Suprapubic skin (tissue), 4 donors: ENCODE results near the gene CHL1. TPM values are rescaled to one million over a fixed set of nuclear protein-coding genes. Genes with fewer than 3 reads are reported as not detected.

Experiments used
- DNase-seq, 2 donors: peaks; one replicate each; pipeline ENCODE4 v3.0.0-alpha.2; 2019; ENCODE audit warnings: low spot score in 2 of 2
- H3K27ac ChIP-seq: fragments of 200-600 bp; sonication (generic); one replicate; pipeline ENCODE4 v1.5.1; 2019
- H3K27me3 ChIP-seq: fragments of 200-600 bp; sonication (generic); one replicate; pipeline ENCODE4 v1.5.1; 2019
- H3K36me3 ChIP-seq: fragments of 200-600 bp; sonication (generic); one replicate; pipeline ENCODE4 v1.5.1; 2019
- H3K4me1 ChIP-seq: fragments of 200-600 bp; sonication (generic); one replicate; pipeline ENCODE4 v1.5.1; 2019
- H3K4me3 ChIP-seq: fragments of 200-600 bp; sonication (generic); one replicate; pipeline ENCODE4 v1.5.1; 2019; ENCODE audit warnings: mild to moderate bottlenecking
- H3K9me3 ChIP-seq: fragments of 200-600 bp; sonication (generic); one replicate; pipeline ENCODE4 v1.5.1; 2019
- EP300 ChIP-seq: sonication (generic); formaldehyde crosslinking; IDR thresholded peaks from one replicate; pipeline ENCODE4 v1.6.1; 2017; ENCODE audit warnings: antibody characterized with exemption
- POLR2A ChIP-seq, 2 donors: fragments of 450-650 bp; IDR thresholded peaks; one replicate each; pipeline ENCODE4 v1.6.1; 2017; ENCODE audit warnings: antibody characterized with exemption in 2 of 2, mild to moderate bottlenecking in 2 of 2, moderate library complexity in 2 of 2
- POLR2AphosphoS5 ChIP-seq, 3 donors: sonication (generic); formaldehyde crosslinking; IDR thresholded peaks; one replicate each; pipeline ENCODE4 v1.6.1; 2017; ENCODE audit warnings: antibody characterized with exemption in 3 of 3
- WGBS: methylation state at CpG from one replicate; pipeline ENCODE4 v1.1.5; 2018; 5-methylcytosine and 5-hydroxymethylcytosine counted together
- total RNA-seq, 4 donors: library from RNA; depleted of rRNA; stranded (reverse); fragments of >200 nt; gene quantifications; one replicate each; pipeline ENCODE4 v1.1.0, GENCODE V29; 2016
- TF ChIP-seq, protein P1 (sequence below), 2 donors: fragments of 200-600 bp in 1 of 2; fragments of 450-650 bp in 1 of 2; sonication (generic) in 1 of 2; IDR thresholded peaks; one replicate each; pipeline ENCODE4 v1.5.1; 2016 to 2019; ENCODE audit warnings: antibody characterized with exemption in 2 of 2, mild to moderate bottlenecking in 1 of 2, moderate library complexity in 1 of 2

CHL1 gene
- total RNA-seq, 4 donors from 2014 or later: 39.5 to 77.9 (median 60.5) TPM

DNA sequence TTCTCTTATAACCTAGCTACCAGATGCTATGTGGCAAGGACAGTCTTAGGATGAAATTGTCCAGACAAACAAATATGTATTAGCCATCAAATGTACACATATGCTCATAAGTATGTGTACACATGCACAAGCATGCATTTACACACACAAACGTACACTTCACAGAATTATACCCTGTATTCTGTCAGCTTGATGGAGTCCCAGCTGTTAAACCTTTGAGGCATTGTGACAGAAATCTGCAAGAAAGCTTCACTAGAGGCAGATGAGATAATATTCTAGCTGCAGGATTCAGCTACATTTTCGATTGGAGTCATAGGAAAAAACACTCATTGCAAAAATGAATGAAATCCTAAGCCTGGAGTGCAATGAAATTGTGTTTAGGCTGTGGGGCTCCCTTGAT lies 110.6 kb downstream of the CHL1 start:
- no peak for DNase-seq
- no peak for TF ChIP-seq POLR2A (IDR thresholded peaks at IDR 0.05)
- Histone ChIP-seq H3K36me3 (no peaks in the 10 kb centered on the region), H3K27me3 (no peaks in the 10 kb centered on the region), H3K27ac (no peak overlapping the region), H3K4me1 (no peaks in the 10 kb centered on the region), H3K9me3 (no peaks in the 10 kb centered on the region), H3K4me3 (no peak overlapping the region)
- 69% methylated on average over 2 of the region's 2 CpGs for WGBS

DNA sequence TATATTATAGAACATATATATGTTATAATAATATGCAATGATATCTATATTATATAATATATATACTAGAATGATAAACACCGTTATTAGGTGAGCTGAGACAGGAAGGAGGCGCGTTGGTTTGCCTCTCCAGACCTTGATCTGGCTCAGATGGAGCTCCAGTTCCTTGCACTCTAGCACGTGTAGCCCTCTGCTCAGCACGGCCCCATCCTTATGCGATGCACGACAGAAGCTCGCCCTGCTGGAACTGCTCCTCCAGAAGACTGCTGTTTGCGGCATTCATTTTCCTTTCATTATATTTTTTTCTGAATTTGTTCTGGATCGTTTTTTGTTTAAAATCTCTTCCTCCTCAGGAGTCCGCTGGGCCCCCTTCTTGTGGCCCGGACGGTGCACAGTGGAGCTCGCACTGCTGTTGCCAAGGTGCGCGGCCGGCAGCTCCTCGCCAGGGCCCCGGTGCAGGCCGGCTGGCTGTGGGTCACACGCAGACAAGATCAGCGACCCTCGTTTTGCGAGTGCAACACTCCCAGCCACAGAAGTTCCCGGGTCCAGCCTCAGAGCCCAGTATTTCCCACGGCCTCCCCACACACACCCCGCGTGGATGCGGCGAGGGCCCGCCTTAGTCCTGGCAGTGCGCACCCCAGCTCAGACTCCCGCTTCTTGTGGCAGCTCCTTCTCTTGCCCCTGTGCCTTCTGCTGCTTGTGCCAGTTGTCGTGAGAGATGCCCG lies 112.2 kb downstream of the CHL1 start:
- Histone ChIP-seq H3K9me3 (no peaks in the 10 kb centered on the region), H3K4me3 (no peak overlapping the region), H3K4me1 (no peaks in the 10 kb centered on the region), H3K36me3 (no peaks in the 10 kb centered on the region), H3K27me3 (no peaks in the 10 kb centered on the region), H3K27ac (no peak overlapping the region)
- WGBS: 50% methylated on average over 35 of the region's 35 CpGs
- no peak for DNase-seq
- TF ChIP-seq POLR2AphosphoS5 (IDR thresholded peaks at IDR 0.05): no peak
- no peak for TF ChIP-seq POLR2A (IDR thresholded peaks at IDR 0.05)

DNA sequence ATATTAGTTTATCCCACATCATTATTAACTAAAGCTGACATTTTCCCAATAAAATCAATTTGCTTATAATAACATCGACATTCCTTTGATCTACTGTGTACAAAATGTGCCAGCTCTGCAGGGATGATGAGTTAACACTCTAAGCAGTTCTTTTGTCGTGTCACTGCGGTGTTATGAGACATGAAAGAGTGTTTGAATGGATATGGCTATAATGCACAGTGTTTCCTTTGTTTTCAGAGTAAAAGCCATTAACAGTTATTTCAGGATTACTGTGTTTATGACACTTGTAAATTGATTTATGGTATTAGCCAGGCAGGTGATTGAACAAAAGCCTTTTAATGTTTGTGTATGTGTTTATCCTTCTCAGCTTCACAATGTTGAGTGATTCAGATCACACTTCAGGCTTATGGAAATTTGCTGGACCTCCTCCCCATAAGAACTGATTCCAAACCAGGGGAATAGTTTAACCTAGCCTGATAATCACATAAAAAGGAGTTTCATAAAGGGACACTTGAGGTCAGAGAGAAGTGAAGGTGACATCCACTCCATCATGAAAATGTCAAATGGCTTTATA lies 115.7 kb downstream of the CHL1 start:
- WGBS: 61% methylated on average over 3 of the region's 3 CpGs

DNA sequence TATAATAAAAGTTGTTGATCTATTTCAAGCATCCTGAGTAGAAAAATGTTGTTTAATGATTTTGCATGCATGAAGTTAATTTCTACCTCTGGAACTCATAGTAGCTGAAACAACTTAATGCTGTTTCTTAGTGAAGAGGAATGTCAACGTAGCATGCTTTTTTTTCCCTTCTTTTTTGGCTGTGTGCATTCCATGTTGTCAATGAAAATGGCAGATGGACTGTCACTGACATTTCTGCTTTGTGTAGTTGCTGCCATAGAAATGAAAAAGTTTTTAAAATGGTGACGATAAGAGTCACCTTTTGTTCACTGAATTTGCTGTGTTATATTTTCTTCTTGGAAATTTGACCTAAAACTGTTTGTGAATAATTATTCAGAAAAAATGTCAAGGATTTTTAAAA lies 116.3 kb downstream of the CHL1 start:
- 68% methylated on average over 2 of the region's 2 CpGs for WGBS
- no peak for DNase-seq
- H3K27ac ChIP-seq: no peak overlapping the region

More for the DNA sequence above, 115.7 kb downstream of the CHL1 start:
- H3K36me3 ChIP-seq: no peaks in the 10 kb centered on the region
- DNase-seq: no peak
- no peak overlapping the region for H3K27ac ChIP-seq
- TF ChIP-seq POLR2AphosphoS5 (IDR thresholded peaks at IDR 0.05): no peak
- TF ChIP-seq, protein P1, sequence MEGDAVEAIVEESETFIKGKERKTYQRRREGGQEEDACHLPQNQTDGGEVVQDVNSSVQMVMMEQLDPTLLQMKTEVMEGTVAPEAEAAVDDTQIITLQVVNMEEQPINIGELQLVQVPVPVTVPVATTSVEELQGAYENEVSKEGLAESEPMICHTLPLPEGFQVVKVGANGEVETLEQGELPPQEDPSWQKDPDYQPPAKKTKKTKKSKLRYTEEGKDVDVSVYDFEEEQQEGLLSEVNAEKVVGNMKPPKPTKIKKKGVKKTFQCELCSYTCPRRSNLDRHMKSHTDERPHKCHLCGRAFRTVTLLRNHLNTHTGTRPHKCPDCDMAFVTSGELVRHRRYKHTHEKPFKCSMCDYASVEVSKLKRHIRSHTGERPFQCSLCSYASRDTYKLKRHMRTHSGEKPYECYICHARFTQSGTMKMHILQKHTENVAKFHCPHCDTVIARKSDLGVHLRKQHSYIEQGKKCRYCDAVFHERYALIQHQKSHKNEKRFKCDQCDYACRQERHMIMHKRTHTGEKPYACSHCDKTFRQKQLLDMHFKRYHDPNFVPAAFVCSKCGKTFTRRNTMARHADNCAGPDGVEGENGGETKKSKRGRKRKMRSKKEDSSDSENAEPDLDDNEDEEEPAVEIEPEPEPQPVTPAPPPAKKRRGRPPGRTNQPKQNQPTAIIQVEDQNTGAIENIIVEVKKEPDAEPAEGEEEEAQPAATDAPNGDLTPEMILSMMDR (IDR thresholded peaks at IDR 0.05): no peak
- no peak for TF ChIP-seq POLR2A (IDR thresholded peaks at IDR 0.05)
- TF ChIP-seq EP300: no peak
- no peaks in the 10 kb centered on the region for H3K4me1 ChIP-seq
- H3K4me3 ChIP-seq: no peak overlapping the region
- no peaks in the 10 kb centered on the region for H3K27me3 ChIP-seq
- no peaks in the 10 kb centered on the region for H3K9me3 ChIP-seq

DNA sequence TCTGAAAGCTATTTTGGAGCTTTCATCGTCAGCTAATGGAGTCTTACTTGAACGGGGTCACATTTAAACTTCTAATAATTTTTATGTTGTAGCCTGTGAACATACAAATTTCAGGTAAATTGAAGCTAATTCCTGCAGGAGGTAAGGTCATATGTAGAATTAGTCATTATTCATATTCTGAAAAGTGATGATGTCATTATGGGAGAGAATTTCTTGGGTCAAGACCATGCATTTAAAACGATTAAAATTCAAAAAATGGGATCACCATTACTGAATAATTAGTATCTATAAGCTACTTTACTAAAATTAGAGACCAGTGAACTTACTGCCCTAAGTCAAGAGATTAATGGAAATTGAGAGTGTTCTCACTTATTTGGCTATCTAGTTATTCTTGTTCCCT lies 120.4 kb downstream of the CHL1 start:
- Histone ChIP-seq H3K27ac (no peak overlapping the region), H3K9me3 (no peaks in the 10 kb centered on the region), H3K4me1 (no peaks in the 10 kb centered on the region), H3K27me3 (no peaks in the 10 kb centered on the region), H3K36me3 (no peaks in the 10 kb centered on the region), H3K4me3 (no peak overlapping the region)
- no peak for DNase-seq
- TF ChIP-seq POLR2A (IDR thresholded peaks at IDR 0.05) (no peak), POLR2AphosphoS5 (IDR thresholded peaks at IDR 0.05) (no peak), EP300 (no peak)
- TF ChIP-seq, protein P1 (IDR thresholded peaks at IDR 0.05): no peak
- 88% methylated on average over 3 of the region's 3 CpGs for WGBS

More for the DNA sequence above, 116.3 kb downstream of the CHL1 start:
- no peak overlapping the region for H3K4me3 ChIP-seq
- H3K9me3 ChIP-seq: no peaks in the 10 kb centered on the region
- no peaks in the 10 kb centered on the region for H3K36me3 ChIP-seq
- TF ChIP-seq POLR2A (IDR thresholded peaks at IDR 0.05): no peak
- TF ChIP-seq, protein P1 (IDR thresholded peaks at IDR 0.05): no peak
- no peak for TF ChIP-seq POLR2AphosphoS5 (IDR thresholded peaks at IDR 0.05)
- no peak for TF ChIP-seq EP300
- H3K27me3 ChIP-seq: no peaks in the 10 kb centered on the region
- no peaks in the 10 kb centered on the region for H3K4me1 ChIP-seq

DNA sequence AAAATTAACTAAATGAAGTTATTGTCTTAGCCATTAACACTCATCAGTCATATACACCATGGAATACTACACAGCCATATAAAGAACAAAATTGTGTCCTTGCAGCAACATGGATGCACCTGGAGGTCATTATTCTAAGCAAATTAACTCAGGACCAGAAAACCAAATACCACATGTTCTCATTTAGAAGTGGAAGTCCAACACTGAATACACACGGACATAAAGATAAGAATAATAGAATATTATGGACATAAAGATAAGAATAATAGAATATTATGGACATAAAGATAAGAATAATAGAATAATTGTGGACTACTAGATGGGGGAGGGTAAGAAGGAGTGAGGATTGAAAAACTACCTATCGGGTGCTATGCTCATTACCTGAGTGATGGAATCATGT lies 122.3 kb downstream of the CHL1 start:
- no peak overlapping the region for H3K27ac ChIP-seq
- 86% methylated on average over 2 of the region's 2 CpGs for WGBS
- H3K4me3 ChIP-seq: no peak overlapping the region
- no peaks in the 10 kb centered on the region for H3K4me1 ChIP-seq
- no peaks in the 10 kb centered on the region for H3K27me3 ChIP-seq
- no peaks in the 10 kb centered on the region for H3K36me3 ChIP-seq
- DNase-seq: no peak
- no peaks in the 10 kb centered on the region for H3K9me3 ChIP-seq
- no peak for TF ChIP-seq POLR2A (IDR thresholded peaks at IDR 0.05)
- TF ChIP-seq, protein P1 (IDR thresholded peaks at IDR 0.05): no peak
- no peak for TF ChIP-seq EP300
- no peak for TF ChIP-seq POLR2AphosphoS5 (IDR thresholded peaks at IDR 0.05)
